LNCaP clone FGC (cell line): ENCODE measurements around the gene RAET1G.
A peak's percentile ranks its signal among the peaks of the same experiment; 100 is the strongest.
"Not testable (repeated sequence)": the region's sequence is repeated elsewhere in the genome, so short reads cannot be mapped to it uniquely, and the experiment has no call there.

ENCODE experiments used
- DNase-seq: peaks from one replicate; pipeline ENCODE4 v3.0.0-alpha.2; 2011; ENCODE audit warnings: low read depth
- H3K4me3 ChIP-seq: 2 replicates; pipeline ENCODE4 v1.5.1; 2011; ENCODE audit warnings: mild to moderate bottlenecking, low read depth, low read length, control low read depth
- CTCF ChIP-seq: IDR thresholded peaks from 2 replicates; pipeline ENCODE4 v1.5.1; 2012; ENCODE audit warnings: mild to moderate bottlenecking; ENCODE audit not compliant: control insufficient read depth, insufficient read depth; ENCODE audit errors: extremely low read depth

Gene RAET1G

DNA sequence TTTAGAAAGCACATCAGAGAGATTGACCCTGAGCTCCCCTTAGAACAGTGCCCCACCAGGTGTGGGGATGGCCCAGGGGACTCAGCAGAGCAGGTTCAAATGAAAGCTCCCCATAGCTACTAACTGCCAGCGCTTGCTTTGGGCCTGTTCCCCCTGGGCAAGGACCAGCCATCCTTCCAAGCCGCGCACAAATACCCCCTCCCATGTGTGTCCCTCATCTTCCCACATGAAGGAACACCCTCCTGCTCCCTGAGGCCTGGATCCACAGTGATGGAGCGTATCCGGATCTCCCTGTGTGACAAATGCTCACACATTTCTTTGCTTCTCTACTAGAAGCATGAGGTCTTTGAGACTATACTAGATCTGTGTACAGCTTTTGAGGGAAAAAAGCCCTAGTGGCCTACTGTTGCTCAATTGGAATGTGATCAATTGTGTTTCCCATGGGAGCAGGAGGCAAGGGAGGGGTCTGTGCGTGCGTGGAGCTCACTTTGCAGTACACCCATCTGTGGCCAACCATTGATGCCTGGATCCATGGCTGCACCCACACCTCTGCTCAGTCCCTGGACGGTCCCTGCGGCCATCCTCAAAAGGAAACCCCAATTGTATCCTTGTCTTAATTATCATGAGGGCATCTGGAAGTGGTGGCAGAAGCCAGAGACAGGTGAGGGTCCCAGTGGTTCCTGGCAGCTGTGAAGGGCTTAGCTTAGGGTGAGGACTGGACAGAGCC is 1.4 kb upstream of the RAET1G start:
- no peak for DNase-seq
- H3K4me3 ChIP-seq, result no peak overlapping the region
- TF ChIP-seq CTCF, result no peak

DNA sequence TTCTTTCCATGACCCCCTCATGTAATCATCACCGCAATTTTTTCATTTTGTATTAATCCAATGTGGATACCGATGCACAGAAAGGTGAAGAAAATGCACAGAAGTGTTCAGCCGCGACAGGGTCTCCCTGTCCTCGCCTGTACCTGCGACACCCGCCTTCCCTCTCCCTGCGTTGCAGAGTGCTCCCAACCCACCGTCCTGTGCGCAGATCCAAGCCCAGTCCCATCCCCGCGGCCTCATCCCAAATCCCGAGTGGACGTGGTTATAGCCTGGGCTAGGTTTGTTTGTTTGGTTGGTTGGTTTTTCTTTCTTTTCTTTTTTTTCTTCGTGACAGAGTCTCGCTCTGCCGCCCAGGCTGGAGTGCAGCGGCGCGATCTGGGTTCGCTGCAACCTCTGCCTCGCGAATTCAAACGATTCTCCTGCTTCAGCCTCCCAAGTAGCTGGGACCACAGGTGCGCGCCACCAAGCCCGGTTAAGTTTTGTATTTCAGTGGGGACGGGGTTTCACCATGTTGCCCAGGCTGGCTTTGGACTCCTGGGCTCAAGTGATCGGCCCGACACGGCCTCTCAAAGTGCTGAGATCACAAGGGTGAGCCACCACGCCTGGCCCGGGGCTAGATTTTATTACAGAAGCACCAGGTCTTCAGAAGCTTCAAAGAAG is 536 bp upstream of the RAET1G start:
- peak overlapping the region; percentile 51 for H3K4me3 ChIP-seq
- no peak for TF ChIP-seq CTCF
- no peak for DNase-seq

DNA sequence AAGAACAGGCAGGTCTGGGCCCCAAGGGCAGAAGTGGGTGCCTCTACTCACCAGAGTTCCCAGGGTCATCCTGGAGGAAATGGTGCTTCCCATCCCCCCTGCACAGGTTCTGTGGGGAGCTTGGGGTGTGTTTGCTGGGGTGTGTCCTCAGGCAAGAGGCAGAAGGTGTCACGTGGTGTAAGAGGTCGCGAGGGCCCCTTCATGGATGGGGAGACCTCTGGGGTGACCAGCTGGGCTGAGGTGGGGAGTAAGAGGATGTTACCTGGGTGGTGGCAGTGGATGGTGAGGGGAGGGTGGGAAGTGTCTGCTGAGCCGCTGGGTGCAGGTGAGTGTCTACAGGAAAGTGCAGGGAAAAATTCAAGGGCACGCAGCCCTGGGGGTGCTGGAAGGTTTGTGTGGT is 830 bp downstream of the RAET1G start:
- H3K4me3 ChIP-seq, DNase-seq: not testable (repeated sequence)

DNA sequence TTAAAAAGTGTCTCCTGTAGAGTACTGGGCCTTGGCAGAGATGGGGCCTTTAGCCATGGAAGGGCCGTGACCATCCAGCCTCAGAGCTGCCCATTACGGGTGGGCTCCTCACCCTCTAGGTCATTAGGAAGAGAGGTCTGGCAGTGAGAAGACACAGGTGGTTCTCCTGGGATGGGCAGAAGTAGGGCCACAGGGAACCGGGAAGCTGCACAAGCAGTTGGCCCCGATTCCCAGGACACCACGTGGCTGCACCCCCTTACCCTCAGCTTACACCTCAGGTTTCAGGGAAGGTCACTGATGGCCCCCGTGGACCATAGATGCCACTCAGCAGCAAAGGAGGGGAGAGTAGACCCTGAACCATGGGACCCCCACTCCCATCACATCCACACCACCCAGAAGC is 1.6 kb downstream of the RAET1G start:
- DNase-seq, result no peak
- no peak overlapping the region for H3K4me3 ChIP-seq
- no peak for TF ChIP-seq CTCF

GRCh38 chr6:149919834-149920225 is 3.1 kb downstream of the RAET1G start:
- no peak overlapping the region for H3K4me3 ChIP-seq
- no peak for DNase-seq
- TF ChIP-seq CTCF, result no peak

DNA sequence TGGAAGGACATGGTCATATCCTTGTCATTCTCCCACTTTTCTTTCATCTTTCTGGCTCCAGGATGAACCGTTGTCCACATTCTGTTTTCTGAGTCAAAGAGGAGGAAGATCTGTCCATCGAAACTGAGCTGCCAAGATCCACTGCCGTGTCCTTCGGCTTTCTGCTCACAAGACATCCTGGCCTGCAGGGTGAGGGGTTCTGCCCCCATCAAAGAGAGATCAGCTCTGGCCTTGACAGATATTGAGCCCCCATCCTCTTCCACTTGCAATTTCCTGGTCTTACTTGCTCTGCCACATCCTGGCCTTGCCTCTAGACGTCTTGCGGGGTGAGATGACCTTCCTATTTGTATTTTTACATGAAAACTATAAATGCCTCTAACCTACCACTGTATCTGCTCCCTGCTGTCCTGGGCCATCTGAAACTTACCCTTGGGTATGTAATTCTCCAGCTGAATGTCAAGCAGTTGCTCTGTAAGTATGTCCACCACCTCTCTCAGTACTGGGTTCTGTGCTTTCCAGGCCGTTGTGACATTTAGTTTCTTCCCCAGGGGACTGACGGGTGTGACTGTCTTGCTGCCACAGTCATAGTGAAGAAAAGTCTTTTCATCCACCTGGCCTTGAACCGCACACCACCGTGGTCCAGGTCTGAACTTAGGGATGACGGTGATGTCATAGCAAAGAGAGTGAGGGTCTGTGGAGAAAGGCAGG is 3.6 kb downstream of the RAET1G start:
- H3K4me3 ChIP-seq, DNase-seq: not testable (repeated sequence)

DNA sequence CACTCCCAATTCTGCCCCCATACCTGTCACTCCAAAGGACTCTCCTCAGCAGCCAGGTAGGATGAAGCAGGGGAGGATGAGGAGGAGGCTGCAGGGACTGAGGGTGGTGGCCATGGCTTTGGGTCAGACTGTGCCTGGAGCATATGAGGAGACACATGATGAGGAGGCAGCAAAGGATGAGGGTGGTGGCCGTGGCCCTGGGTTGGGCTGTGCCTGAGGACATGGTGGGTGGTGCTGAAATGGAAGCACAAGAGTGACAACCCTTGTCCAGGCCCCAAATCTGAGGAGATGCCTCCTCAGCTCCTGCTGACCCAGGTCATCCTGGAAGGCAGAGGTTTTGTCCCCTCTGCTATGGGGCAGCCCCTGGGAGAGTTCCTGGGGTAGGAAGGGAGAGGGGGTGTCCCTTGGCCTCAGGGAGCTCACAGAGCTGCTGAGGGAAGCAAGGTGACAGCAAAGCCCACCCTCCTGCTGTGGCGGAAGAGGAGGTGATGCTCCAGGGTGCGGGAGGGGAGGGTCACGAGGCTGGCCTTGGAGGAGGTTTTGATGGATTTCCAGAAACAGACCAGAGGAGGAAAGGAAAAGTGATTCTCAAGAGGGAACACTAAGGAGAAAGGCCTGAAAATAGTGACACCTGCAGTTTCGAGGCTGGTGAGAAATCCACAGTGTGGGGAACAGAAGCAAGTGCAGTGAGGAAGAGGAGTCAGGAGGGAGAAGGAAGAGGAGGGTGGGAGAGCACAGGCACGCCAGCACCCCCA is 4.6 kb downstream of the RAET1G start:
- TF ChIP-seq CTCF, result no peak
- no peak overlapping the region for H3K4me3 ChIP-seq
- DNase-seq, result no peak
